GM20431 (cell line): ENCODE results near the gene ARAP1.

ENCODE experiments used
- in situ Hi-C: fragments of 300-500 bp; cut with MseI, MboI; formaldehyde crosslinking; loops from one replicate; pipeline ENCODE4 v1.15.0; 2020; ENCODE audit warnings: low sequenced_read_pairs; ENCODE audit not compliant: unreplicated experiment

The ARAP1 gene

GRCh38 chr11:72690166-72690565, 62.0 kb downstream of the ARAP1 start:
- in situ Hi-C loops, result no loop called here

- in situ Hi-C loops, result no loop called here
These were observed 63.3 kb downstream of the ARAP1 start for GRCh38 chr11:72688929-72689328.

GRCh38 chr11:72688486-72688885, 63.7 kb downstream of the ARAP1 start:
- in situ Hi-C loops, result no loop called here

GRCh38 chr11:72687326-72687725, 64.9 kb downstream of the ARAP1 start:
- in situ Hi-C loops, result no loop called here

- in situ Hi-C loops, result no loop called here
These were observed 65.5 kb downstream of the ARAP1 start for GRCh38 chr11:72686639-72687220.

- in situ Hi-C loops, result no loop called here
These were observed 66.4 kb downstream of the ARAP1 start for GRCh38 chr11:72685560-72686480.

GRCh38 chr11:72684236-72684912, 67.8 kb downstream of the ARAP1 start:
- in situ Hi-C loops, result no loop called here

GRCh38 chr11:72683782-72684200, 68.4 kb downstream of the ARAP1 start:
- in situ Hi-C loops, result no loop called here

- in situ Hi-C loops, result no loop called here
These were observed 69.4 kb downstream of the ARAP1 start for GRCh38 chr11:72682858-72683243.

- in situ Hi-C loops, result no loop called here
These were observed 69.9 kb downstream of the ARAP1 start for GRCh38 chr11:72682238-72682857.

- in situ Hi-C loops, result no loop called here
These were observed 70.7 kb downstream of the ARAP1 start for GRCh38 chr11:72681226-72682153.

GRCh38 chr11:72680624-72681158, 71.5 kb downstream of the ARAP1 start:
- in situ Hi-C loops, result no loop called here

- in situ Hi-C loops, result no loop called here
These were observed 72.3 kb downstream of the ARAP1 start for GRCh38 chr11:72679869-72680268.

GRCh38 chr11:72678524-72678923, 73.7 kb downstream of the ARAP1 start:
- in situ Hi-C loops, result no loop called here

- in situ Hi-C loops, result no loop called here
These were observed 75.3 kb downstream of the ARAP1 start for GRCh38 chr11:72676861-72677341.

GRCh38 chr11:72675221-72675620, 77.0 kb downstream of the ARAP1 start:
- in situ Hi-C loops, result no loop called here

- in situ Hi-C loops, result no loop called here
These were observed 78.0 kb downstream of the ARAP1 start, which contains the start of gene PDE2A for GRCh38 chr11:72673943-72674828. Gene PDE2A, minus strand, starts transcription at chr11:72674422. Its CDS starts 215 bp downstream, at chr11:72674207.
